Inflammatory macrophage treated with lipopolysaccharide for 1 hour (primary cell): ENCODE data around the gene MRM1.
A peak's percentile ranks its signal among the peaks of the same experiment; 100 is the strongest.
"Not testable (repeated sequence)": the region's sequence is repeated elsewhere in the genome, so short reads cannot be mapped to it uniquely, and the experiment has no call there.

Experiments used
- DNase-seq, 2 donors: peaks; one replicate each; pipeline ENCODE4 v3.0.0-alpha.2; 2020 to 2022

The MRM1 gene

GRCh38 chr17:36602030-36602748 is 806 bp downstream of the MRM1 start:
- no peak for DNase-seq

- peak; percentile 41 to 82 for DNase-seq
Observed at GRCh38 chr17:36602924-36603384, 1.6 kb downstream of the MRM1 start.

- DNase-seq = not testable (repeated sequence)
Observed at GRCh38 chr17:36605028-36605427, 3.6 kb downstream of the MRM1 start.

GRCh38 chr17:36608280-36608679 is 6.9 kb downstream of the MRM1 start:
- DNase-seq = no peak

GRCh38 chr17:36608794-36609497 is 7.6 kb downstream of the MRM1 start:
- DNase-seq = peak; percentile 58 to 68

- no peak for DNase-seq
Observed at GRCh38 chr17:36609498-36609862, 8.1 kb downstream of the MRM1 start.

- no peak for DNase-seq
Observed at GRCh38 chr17:36610474-36610873, 9.1 kb downstream of the MRM1 start.

GRCh38 chr17:36611345-36612072 is 10.1 kb downstream of the MRM1 start:
- DNase-seq = peak in 1 of 2 donors; percentile 29

DNA sequence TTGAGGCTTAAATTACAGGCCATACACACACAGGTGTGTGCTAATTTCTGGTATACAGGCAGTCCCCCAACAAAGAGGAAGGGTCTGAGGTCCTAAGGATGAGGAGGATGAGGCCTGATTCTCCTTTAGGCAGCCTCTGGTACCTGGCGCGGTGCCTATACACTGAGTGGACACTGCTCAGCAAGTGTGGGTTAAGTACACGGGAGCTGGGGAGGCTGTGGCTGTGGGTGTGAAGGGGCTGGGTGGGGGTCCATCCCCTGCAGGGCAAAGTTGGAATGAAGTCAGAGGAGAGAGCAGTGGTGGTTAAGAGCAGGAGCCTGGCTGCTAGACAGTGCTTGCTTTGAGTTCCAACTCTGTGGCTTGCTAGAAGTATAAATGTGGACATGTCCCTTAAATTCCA is 10.9 kb downstream of the MRM1 start:
- no peak for DNase-seq

DNA sequence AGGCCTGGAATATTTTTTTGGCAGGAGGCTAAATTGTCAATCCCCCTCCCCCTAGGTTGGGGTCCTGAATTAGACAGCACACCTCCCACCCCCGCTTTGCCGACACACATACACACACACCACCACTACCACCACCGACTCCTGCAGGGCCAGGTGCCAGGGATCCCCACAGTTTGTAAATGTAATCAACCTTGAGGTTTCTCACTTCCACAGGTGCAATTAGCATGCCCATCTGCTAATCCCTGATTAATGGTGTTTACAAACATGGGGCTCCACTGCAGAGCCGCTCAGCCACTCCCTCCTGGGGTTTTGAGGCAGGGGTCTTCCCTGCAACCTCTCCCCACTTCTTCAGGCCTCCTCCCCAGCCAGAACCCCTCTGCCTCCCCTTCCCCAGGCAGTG is 11.8 kb downstream of the MRM1 start:
- DNase-seq = no peak

GRCh38 chr17:36614081-36614480 is 12.7 kb downstream of the MRM1 start:
- DNase-seq = no peak

GRCh38 chr17:36614933-36615332 is 13.6 kb downstream of the MRM1 start:
- no peak for DNase-seq

- DNase-seq = peak; percentile 2 to 12
Observed at GRCh38 chr17:36616061-36617029, 15.0 kb downstream of the MRM1 start.

- no peak for DNase-seq
Observed at GRCh38 chr17:36617773-36618172, 16.4 kb downstream of the MRM1 start.

- no peak for DNase-seq
Observed at GRCh38 chr17:36623281-36623680, 21.9 kb downstream of the MRM1 start.

DNA sequence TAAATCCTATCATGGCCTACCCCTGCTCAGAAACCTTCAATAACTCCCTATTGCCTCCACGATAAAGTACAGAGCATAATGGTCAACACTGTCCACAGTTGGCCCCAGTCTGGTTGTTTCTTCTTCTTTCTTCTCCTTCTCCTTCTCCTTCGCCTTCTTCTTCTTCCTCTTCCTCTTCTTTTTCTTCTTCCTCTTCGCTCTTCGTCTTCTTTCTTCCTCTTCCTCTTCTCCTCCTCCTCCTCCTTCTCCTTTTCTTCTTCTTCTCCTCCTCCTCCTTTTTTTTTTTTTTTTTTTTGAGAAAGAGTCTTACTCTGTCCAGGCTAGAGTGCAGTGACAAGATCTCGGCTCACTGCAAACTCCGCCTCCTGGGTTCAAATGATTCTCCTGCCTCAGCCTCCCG is 23.8 kb downstream of the MRM1 start:
- DNase-seq = peak in 1 of 2 donors; percentile 1

DNA sequence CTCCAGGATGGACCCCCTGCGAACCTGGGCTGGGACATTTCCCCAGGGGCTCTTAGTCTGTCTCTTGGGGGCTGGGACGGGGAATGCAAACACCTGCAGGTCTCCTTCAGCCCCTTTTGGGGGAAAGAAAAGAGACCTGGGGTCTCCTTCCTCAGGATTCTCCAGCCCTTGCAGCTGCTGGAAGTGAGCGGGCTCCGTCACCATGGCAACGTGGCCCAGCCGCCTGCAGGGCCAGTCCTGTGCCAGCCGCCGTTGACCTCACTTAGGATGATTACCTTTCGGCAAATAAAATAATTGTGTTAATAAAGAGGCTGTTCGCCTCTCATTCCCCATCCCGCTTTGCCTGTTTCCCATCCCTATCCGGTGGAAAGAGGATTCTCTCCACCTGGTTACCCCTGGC is 25.7 kb downstream of the MRM1 start:
- no peak for DNase-seq

DNA sequence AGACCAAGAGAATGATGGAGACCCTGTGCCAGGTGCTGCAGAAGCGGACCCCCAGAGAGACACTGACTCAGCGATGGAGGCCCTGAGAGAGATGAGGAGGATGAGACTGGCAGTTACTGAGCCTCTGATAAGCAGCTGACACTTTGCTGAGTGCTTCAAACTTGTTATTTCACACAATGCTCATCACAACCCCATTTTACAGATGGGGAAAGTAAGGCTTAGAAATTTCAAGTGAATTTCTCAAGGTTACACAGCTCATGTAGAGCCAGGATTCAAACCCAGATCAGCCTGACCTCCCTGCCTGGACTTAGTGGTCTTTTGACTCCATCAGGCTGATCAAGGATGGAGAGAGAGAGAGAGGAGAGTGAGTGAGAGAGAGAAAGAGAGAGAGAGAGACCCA is 27.2 kb downstream of the MRM1 start:
- no peak for DNase-seq

DNA sequence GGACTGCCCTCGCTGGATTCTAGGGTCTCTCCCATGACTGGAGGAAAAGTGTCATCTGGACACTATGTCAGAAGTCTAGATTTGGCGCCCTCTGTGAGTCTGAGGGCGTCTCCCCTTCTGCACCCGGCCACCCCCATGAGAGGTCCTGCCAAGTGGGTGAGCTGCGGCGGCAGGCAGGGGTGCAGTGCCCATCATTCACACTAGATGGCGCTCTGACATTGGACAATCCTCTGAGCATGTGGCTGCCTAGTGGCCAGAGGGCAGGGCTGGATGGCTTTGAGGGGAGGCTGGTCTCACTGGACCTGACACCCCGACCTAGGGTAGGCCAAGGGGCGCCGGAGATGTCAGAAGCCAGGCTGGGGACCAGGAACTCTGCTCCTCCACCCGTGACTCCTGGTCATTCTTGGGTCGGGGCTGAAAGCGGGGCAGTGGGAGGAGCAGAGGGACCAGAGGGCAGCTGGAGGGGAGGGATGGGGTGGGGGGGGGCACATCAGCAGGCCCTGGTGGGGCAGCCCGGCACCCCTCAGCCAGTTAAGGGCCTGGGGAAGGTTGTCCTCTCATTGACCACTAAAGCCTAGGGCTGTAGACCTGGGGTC is 28.0 kb downstream of the MRM1 start:
- DNase-seq = peak; percentile 53 to 96

GRCh38 chr17:36629970-36630502 is 28.7 kb downstream of the MRM1 start:
- DNase-seq = no peak

DNA sequence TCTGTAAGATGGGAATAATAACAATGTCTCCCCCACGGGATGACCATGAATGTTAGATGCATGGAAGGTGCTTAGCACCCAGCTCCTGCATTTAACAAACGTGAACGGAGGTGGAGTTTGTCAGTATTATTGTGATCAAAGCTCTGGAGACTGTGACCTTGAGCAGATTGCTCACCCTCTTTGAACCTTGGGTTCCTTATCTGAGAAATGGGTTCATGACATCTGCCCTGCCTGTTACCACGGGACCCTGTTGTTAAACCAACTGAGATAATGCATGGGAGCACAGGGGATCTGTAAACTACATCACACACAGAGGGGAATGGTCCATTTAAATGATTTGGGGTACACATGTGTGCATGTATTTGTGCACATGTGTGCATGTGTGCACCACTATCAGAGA is 29.6 kb downstream of the MRM1 start:
- no peak for DNase-seq
